ES-I3 (cell line): ENCODE results near the gene FLCN.

Experiments
- H3K36me3 ChIP-seq: 2 replicates; pipeline ENCODE4 v1.6.1; 2013; ENCODE audit warnings: mild to moderate bottlenecking, low read length, control low read depth, moderate library complexity; ENCODE audit not compliant: insufficient read depth
- H3K4me1 ChIP-seq: 2 replicates; pipeline ENCODE4 v1.6.1; 2013; ENCODE audit warnings: mild to moderate bottlenecking, control low read depth, low read length; ENCODE audit not compliant: insufficient read depth
- H3K9ac ChIP-seq: 2 replicates; pipeline ENCODE4 v1.6.1; 2013; ENCODE audit warnings: low read depth, mild to moderate bottlenecking, low read length, moderate library complexity
- H3K9me3 ChIP-seq: 2 replicates; pipeline ENCODE4 v1.6.1; 2013; ENCODE audit warnings: mild to moderate bottlenecking, low read length, moderate library complexity; ENCODE audit not compliant: control insufficient read depth, insufficient read depth

Gene FLCN

DNA sequence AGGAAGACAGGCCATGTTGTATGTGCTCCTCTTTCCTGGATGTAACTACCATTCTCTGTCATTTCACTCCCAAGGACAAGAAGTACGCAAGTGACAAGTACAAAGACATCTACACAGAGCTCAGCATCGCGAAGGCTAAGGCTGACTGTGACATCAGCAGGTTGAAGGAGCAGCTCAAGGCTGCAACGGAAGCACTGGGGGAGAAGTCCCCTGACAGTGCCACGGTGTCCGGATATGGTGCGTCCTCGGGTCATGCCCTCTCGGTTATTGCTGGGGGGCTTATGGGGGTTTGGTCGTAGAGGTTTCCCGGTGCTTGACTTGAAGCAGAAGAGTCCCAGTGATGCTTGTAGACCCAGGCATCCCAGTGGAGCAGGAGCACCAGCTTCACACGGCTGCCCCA is 59.8 kb downstream of the FLCN start:
- H3K36me3 ChIP-seq: peaks cover 32% of the 10 kb centered on the region
- no peaks in the 10 kb centered on the region for H3K9me3 ChIP-seq
- no peak overlapping the region for H3K9ac ChIP-seq
- H3K4me1 ChIP-seq: peaks cover 2% of the 10 kb centered on the region; the same call in 1 of the 2 replicates

DNA sequence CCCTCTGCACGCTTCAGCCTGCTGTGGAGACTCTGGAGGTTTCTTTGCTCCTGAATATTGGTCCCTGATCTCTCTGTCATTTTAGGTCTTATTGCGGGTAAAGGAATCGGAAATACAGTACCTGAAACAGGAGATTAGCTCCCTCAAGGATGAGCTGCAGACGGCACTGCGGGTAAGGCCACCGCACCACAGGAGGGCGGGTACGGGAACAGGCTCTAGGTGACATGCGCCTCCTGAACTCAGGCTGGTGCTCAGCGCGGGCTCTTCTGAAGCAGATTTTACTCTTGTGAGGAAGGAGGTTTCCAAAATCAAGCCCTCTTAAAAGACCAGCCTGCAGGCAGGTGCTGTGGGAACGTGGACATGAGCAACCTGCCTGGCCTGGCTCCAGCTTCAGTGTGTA is 60.6 kb downstream of the FLCN start:
- H3K9me3 ChIP-seq: no peaks in the 10 kb centered on the region
- no peak overlapping the region for H3K9ac ChIP-seq
- H3K4me1 ChIP-seq: peaks cover 8% of the 10 kb centered on the region; the same call in 1 of the 2 replicates
- peaks cover 32% of the 10 kb centered on the region for H3K36me3 ChIP-seq

DNA sequence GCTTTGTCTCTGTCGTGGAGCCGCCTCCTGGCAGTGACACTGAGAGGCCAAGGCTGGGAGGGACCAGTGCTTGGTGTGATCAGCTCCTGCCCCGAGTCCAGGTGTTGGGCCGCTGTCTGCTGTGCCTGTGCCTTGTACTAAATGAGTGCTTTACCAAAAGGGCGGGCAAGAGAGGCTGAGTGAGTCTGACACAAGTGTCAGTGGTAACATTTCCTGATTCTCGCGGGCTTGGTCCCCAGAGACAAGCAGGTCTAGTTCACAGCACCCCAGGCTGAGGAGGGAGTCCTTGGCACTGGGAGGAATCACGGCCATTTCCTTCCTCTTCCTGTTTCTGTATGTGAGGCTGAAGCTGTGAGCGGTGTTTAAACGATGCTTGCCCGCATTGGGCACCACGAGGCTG is 61.1 kb downstream of the FLCN start:
- Histone ChIP-seq H3K9ac (no peak overlapping the region), H3K36me3 (peaks cover 32% of the 10 kb centered on the region)

DNA sequence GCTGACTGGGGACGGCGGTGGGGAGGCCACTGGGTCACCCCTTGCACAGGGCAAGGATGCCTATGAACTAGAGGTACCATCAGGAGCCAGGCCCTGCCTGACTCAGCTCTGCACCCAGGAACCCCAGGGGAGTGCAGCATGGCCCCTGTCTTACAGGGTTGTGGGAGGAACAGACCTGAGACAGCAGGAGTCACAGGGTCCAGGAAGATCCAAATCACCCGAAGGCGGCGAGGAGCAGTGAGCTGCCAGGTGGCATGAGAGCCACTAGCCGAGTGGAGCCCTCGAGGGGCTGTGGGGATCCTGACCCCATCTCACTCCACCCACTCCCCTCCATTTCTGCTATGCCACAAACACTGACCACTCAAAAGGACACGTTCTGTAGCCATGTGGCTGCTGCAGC is 61.6 kb downstream of the FLCN start:
- H3K36me3 ChIP-seq: peaks cover 32% of the 10 kb centered on the region
- peaks cover 8% of the 10 kb centered on the region; the same call in 1 of the 2 replicates for H3K4me1 ChIP-seq
- no peak overlapping the region for H3K9ac ChIP-seq
- no peaks in the 10 kb centered on the region for H3K9me3 ChIP-seq

More for the DNA sequence above, 61.1 kb downstream of the FLCN start:
- peaks cover 8% of the 10 kb centered on the region; the same call in 1 of the 2 replicates for H3K4me1 ChIP-seq
- H3K9me3 ChIP-seq: no peaks in the 10 kb centered on the region

DNA sequence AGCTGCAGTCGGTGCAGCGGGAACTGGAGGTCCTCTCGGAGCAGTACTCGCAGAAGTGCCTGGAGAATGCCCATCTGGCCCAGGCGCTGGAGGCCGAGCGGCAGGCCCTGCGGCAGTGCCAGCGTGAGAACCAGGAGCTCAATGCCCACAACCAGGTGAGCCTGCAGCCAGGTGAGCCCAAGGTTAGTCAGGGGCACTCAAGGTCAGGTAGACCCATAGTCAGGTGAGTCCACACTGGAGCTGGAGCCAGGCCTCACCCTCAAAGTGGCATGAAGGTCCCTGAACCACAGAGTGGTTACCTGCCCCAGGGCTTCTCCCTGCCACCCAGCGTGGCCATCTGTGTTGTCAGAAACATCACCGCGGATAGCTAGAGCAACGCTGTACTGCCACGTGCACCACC is 63.0 kb downstream of the FLCN start:
- peaks cover 25% of the 10 kb centered on the region for H3K36me3 ChIP-seq
- no peaks in the 10 kb centered on the region for H3K9me3 ChIP-seq
- H3K9ac ChIP-seq: no peak overlapping the region
- H3K4me1 ChIP-seq: peaks cover 8% of the 10 kb centered on the region; the same call in 1 of the 2 replicates

DNA sequence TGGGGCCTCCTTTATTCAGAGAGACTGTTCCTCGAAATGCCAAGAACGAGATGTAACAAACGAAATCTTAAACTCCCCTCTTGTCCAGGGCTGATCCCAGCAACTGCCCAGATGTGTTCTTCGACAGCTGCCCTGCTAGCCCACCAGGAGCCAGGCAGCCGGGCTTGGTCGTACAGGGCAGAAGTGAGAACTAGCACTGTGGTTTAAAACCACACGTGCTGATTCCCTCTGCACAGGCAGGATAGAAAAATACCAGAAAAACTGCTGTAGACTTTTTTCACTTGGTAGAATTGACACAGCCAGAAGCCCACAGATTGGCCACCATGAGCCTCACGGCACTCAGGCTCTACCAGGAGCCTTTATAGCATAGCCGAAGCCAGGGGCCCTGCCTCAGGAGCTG is 64.0 kb downstream of the FLCN start:
- Histone ChIP-seq H3K9ac (no peak overlapping the region), H3K4me1 (peaks cover 8% of the 10 kb centered on the region; the same call in 1 of the 2 replicates), H3K36me3 (peaks cover 21% of the 10 kb centered on the region), H3K9me3 (no peaks in the 10 kb centered on the region)

DNA sequence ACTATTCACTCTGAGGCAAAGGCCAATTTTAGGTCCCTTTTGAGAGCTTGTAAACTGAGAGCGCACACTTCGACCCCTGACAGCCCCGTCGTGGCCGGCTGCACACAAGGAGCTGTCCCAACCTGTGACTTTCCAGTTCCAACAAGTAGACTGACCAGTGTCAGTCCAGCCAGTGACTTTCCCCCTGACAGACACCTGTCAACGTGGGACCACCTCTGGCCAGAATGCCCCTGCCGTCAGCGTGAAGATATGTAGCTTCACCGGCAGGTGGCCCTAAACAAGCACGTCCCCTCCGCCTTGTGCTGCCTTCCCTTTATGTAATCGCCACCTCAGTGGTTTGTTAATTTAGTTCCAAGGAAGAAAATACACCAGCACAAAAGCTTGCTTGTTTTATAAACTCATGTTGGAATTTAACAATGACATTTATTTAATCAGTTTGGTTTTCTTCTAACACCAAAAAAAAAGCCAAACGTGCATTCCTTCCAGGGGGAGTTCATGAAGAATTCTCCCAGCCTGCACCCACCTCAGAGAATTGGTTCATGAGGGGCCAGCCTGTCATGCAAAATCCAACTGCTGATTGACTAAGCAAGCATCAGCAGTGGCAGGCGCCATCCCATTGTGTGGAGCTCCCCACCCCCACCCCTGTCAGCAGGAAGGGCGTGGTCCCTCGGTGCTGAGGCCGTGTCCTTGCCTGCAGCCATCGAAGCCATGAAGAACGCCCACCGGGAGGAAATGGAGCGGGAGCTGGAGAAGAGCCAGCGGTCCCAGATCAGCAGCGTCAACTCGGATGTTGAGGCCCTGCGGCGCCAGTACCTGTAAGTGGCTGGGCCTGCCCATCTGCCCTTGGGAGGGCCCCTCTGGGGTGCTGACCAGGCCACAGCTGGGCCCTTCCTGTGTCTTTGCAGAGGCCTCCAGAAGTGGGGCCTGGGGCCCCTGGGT is 64.7 kb downstream of the FLCN start:
- no peaks in the 10 kb centered on the region for H3K9me3 ChIP-seq
- H3K36me3 ChIP-seq: peaks cover 14% of the 10 kb centered on the region
- H3K9ac ChIP-seq: no peak overlapping the region
- peaks cover 8% of the 10 kb centered on the region; the same call in 1 of the 2 replicates for H3K4me1 ChIP-seq

DNA sequence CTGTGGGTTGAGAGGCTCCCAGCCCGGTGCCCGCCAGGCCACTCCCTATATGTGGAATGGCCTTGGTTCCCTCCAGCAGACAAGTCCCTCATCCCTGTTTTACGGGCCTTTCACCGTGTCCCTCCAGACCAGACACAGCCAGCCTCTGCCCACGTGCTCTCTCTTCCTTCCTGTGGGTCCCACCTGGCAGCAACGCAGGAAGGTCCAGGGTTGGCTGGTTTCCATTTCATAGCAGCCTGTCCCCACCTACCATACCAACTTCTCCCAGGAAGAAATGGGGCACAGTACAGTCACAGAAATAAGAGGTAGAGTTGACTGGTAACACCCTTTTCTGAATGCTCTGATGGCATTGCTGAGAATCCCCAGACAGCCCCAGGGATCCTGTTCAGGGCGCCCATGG is 65.8 kb downstream of the FLCN start:
- peaks cover 8% of the 10 kb centered on the region; the same call in 1 of the 2 replicates for H3K4me1 ChIP-seq
- H3K36me3 ChIP-seq: peaks cover 12% of the 10 kb centered on the region
- no peaks in the 10 kb centered on the region for H3K9me3 ChIP-seq
- no peak overlapping the region for H3K9ac ChIP-seq

DNA sequence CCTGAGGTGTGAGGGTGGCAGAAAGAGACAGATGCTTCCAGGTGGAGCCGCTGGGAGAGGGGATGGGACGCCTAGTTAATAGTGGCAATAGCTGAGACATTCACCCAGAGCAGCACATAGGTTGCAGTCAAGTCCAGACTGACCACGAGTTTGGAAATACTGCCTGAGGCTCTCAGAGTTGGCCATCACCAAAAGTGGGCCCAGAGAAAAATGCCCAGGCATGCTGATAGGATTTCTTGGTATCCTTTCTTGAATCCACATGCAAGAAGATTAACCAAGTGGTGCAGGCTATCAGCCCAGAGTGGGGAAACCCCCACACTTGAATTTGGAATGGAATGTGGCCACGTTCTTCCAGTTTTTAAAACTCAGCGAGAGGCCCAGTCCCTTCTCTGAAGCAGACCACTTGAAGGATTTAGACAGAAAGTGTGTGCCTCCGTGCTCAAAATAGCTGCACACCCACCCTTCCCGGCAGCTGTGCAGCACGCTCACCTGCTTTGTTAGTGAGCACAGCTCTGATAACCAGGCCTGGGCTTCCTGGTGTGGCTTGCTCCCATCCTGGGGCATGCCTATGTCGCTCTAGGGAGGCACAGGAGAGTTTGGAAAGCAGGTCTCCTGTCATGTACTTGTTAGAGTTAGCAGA is 66.5 kb downstream of the FLCN start:
- Histone ChIP-seq H3K9ac (no peak overlapping the region), H3K9me3 (no peaks in the 10 kb centered on the region), H3K4me1 (peaks cover 8% of the 10 kb centered on the region; the same call in 1 of the 2 replicates), H3K36me3 (peaks cover 14% of the 10 kb centered on the region)

DNA sequence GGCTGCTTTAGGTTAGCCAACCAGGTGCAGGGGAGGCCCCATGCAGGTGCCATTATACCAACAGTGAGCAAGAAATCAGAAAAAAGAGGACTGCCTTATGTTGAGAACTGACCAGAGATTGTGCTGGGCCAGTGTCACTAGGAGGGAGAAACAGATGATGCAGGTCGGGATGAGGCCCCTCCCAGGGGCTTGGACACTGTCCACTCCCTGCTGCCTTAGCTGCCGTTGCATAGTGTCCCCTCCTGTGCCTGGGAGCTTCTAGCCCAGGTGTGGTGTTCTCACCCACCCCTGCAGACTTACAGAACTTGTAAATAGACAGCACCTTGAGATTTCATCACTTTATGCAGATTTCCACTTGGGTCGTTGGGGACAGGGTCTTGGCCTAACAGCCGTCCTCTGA is 67.6 kb downstream of the FLCN start:
- Histone ChIP-seq H3K36me3 (peaks cover 18% of the 10 kb centered on the region), H3K4me1 (peaks cover 8% of the 10 kb centered on the region; the same call in 1 of the 2 replicates), H3K9ac (no peak overlapping the region), H3K9me3 (no peaks in the 10 kb centered on the region)

DNA sequence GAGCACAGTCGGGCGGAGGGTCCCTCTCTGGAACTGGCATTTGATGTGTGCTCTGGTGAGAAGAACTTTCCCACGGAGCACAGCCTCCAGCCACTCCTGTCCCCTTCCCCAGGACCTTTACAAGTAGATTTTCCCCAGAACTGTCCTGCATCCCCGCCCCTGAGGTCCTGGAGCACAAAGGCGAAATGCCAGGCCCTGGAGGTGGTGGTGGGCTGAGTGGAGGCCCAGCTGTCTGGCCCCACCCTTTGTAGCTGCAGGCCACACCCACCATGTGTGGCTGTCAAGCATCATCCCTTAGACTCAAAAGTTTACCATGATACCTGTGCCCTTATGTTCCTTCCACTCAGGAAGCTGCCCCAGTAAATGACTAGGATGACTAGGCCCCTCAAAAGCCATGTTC is 68.6 kb downstream of the FLCN start:
- Histone ChIP-seq H3K9me3 (no peaks in the 10 kb centered on the region), H3K4me1 (peaks cover 8% of the 10 kb centered on the region; the same call in 1 of the 2 replicates), H3K9ac (no peak overlapping the region), H3K36me3 (peaks cover 12% of the 10 kb centered on the region; the same call in 1 of the 2 replicates)

DNA sequence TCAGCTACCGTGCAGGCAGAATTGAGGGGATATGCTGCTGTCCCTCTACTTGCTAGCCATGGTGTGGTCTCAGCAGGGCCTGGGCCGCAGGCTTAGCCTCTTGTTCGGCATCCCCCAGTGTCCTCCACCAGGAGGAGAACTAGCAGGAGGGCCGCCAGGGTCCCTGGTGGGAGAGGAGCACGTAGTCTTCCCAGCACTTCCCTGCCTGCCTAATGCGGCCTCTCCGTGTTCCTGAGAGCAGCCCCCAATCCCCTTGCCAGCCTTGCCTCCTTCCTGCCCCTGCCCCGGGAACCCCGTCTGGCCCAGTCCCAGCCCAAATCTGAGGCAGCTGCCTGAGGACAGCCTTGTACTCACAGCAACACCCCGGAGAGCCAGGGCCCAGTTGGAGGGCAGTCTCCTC is 69.0 kb downstream of the FLCN start:
- Histone ChIP-seq H3K4me1 (peaks cover 8% of the 10 kb centered on the region; the same call in 1 of the 2 replicates), H3K9ac (no peak overlapping the region), H3K9me3 (no peaks in the 10 kb centered on the region), H3K36me3 (peaks cover 11% of the 10 kb centered on the region; the same call in 1 of the 2 replicates)

DNA sequence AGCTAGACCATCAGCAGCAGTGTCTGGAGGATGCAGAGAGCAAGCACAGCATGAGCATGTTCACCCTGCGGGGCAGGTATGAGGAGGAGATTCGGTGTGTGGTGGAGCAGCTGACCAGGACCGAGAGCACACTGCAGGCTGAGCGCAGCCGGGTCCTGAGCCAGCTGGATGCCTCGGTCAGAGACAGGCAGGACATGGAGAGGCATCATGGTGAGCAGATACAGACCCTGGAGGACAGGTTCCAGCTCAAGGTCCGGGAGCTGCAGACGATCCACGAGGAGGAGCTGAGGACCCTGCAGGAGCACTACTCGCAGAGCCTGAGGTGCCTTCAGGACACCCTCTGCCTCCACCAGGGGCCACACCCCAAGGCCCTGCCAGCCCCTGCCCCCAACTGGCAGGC is 69.6 kb downstream of the FLCN start:
- H3K36me3 ChIP-seq: peaks cover 9% of the 10 kb centered on the region; the same call in 1 of the 2 replicates
- peaks cover 7% of the 10 kb centered on the region; the same call in 1 of the 2 replicates for H3K4me1 ChIP-seq
- H3K9ac ChIP-seq: no peak overlapping the region
- no peaks in the 10 kb centered on the region for H3K9me3 ChIP-seq

DNA sequence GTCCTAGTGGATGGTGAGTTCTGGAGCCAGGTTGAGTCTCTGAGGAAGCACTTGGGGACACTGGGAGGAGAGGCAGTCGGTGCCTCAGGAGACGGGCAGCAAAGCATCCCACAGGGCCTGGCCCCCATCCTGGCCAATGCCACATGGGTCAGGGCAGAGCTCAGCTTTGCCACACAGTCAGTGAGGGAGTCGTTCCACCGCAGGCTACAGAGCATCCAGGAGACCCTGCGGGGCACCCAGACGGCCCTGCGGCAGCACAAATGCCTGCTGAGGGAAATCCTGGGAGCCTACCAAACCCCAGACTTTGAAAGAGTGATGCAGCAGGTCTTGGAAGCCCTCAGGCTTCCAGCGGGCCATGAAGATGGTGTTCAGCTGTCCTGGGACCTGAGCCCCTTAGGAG is 70.5 kb downstream of the FLCN start:
- H3K9me3 ChIP-seq: no peaks in the 10 kb centered on the region
- H3K36me3 ChIP-seq: peaks cover 9% of the 10 kb centered on the region; the same call in 1 of the 2 replicates
- no peak overlapping the region for H3K9ac ChIP-seq
- no peaks in the 10 kb centered on the region for H3K4me1 ChIP-seq
